NCI-H2081 treated with DMSO at 0.1 percent for 48 hours (cell line): ENCODE measurements around the gene DGAT2.

Experiments used
- DNase-seq: peaks from one replicate; lab custom pipeline; 2025; lab: John Stamatoyannopoulos, UW

DGAT2 gene

GRCh38 chr11:75801362-75802020 is 32.9 kb downstream of the DGAT2 start:
- DNase-seq, result no peak

GRCh38 chr11:75802021-75802912 is 33.7 kb downstream of the DGAT2 start:
- DNase-seq, result no peak

GRCh38 chr11:75802913-75803820 is 34.6 kb downstream of the DGAT2 start:
- no peak for DNase-seq

GRCh38 chr11:75809111-75809510 is 40.5 kb downstream of the DGAT2 start:
- no peak for DNase-seq

DNA sequence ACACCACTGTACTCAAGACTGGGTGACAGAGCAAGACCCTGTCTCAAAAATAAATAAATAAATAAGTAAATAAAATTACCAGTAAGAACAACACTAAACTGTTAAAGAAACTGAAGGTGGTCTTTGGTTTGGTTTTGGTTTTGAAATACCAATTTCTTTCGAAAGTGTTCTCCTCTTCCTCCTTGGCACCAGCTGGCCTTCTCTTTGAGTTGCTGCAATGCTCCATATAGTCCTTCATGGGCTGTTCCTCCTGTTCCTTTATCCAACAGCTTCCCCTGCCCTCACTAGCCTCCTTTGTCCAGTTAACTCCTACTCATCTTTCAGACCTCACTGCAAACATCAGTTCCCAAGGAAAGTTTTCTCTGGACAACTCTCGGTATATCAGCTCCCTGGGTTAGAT is 41.4 kb downstream of the DGAT2 start:
- no peak for DNase-seq

- DNase-seq, result no peak
Measured at GRCh38 chr11:75810637-75811390, 42.2 kb downstream of the DGAT2 start.

GRCh38 chr11:75811485-75811884 is 42.9 kb downstream of the DGAT2 start:
- DNase-seq, result no peak

- DNase-seq, result no peak
Measured at GRCh38 chr11:75812542-75813040, 44.0 kb downstream of the DGAT2 start.

DNA sequence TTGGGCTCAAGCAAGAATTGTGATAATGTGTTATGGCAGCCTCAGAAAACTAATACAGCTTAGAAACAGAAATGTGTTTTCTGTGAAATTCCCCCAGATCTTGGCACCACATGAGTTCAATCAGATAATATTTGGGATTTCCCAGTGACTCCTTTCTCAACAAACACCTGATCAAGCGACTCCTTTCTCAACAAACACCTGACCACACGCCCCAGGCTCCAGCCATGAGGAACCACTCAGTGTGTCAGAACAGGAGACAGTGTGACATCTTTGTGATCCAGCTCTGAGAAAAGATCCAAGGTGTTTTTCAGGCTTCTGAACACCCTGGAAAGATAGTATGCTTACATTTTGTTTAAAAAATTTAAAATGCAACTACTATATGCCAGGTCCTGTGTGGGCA is 44.5 kb downstream of the DGAT2 start:
- DNase-seq, result no peak

- no peak for DNase-seq
Measured at GRCh38 chr11:75813622-75814039, 45.1 kb downstream of the DGAT2 start.

- DNase-seq, result no peak
Measured at GRCh38 chr11:75814363-75814676, 45.7 kb downstream of the DGAT2 start.

- DNase-seq, result peak; percentile 92
Measured at GRCh38 chr11:75814677-75815344, 46.2 kb downstream of the DGAT2 start, which contains the start of gene UVRAG. TSS of gene UVRAG (plus strand) at chr11:75815210. CDS start at chr11:75815408, 198 bp downstream.

GRCh38 chr11:75815345-75816168 is 47.0 kb downstream of the DGAT2 start:
- no peak for DNase-seq

DNA sequence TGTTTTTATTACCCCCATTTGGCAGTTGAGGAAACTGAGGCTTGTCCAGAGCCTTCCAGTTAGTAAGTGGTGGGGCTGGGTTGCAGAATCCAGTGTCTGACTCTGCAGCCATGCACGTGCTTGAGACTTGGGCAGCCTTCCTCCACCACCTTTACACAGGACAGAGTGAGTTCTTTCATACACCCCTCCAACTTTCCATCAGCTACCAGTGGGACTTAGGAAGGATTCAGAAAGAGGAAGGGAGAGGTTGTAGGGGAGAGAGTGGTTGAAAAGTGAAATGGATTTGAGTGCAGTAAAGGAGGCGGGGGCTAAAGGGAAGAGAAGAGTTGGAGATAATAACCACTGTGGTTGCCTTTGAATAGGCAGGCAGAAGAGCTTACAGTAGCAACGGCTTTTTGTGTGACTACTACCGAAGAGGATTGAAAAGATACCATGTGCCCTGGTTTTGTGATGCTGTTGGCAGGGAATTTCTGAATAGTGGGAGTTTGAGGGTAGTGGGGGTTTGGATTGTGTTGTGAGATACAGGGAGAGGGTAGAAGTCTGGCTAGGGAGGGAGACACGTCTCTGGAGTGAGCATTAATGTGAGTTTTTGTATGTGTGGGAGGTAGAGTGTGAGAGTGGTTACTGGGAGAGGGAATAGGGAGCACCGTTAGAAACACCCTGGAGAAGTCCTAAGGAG is 48.1 kb downstream of the DGAT2 start:
- DNase-seq, result no peak

DNA sequence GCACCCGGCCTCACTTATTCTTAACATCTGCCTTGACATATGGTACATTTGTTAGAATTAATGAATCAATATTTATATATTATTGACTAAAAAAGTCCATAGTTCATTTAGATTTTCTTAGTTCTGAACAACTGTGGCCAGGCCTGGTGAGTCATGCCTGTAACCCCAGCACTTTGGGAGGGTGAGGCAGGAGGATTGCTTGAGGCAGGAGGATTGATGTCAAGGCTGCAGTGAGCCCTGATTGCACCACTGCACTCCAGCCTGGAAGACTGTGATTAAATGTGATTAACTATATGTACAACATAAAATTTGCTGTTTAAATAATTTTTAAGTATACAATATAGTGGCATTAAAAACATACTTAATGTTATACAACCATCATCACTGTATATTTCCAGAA is 52.1 kb downstream of the DGAT2 start:
- DNase-seq, result no peak

DNA sequence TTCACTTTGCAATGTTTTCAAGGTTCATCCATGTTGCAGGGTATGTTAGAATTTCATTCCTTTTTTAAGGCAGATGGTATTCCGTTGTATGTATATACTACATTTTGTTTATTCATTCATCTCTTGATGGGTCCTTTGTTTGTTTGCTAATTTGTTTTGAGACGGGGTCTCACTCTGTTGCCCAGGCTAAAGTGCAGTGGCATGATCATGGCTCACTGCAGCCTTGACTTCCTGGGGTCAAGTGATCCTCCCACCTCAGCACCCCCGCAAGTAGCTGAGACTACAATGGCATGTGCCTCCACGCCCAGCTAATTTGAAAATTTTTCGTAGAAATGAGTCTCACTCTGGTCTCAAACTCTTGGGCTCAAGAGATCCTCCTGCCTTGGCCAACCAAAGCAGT is 52.6 kb downstream of the DGAT2 start:
- DNase-seq, result no peak

DNA sequence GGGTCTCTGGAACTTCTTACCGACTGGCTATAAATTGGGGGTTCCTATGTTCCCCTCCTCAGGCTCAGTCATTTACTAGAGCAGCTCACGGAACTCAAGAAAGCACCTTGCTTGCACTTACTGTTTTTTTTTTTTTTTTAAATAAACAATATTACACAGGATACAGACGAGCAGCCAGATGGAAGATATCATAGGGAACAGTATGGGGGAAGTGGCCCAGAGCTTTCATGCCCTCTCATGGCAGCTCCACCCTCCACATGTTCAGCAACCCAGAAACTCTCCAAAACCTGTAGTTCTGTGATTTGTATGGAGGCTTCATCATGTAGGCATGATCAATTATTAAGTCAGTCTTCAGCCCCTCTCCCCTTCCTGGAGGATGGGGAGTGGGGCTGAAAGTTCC is 54.0 kb downstream of the DGAT2 start:
- DNase-seq, result no peak

DNA sequence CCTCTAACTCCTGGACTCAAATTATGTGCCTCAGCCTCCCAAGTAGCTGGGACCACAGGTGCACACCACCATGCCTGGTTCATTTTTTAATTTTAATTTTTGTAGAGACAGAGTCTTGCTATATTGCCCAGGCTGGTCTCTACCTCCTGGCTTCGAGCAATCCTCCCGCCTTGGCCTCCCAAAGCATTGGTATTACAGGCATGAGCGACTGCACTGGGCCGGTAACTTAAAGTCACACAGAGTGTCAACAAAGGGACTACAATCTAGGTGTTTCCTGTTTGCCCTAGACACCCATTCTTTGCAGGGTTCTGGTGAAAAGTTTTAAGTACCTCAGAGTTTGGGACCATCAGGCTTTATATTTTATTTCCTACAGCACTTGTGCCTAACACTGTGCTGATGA is 54.8 kb downstream of the DGAT2 start:
- no peak for DNase-seq

DNA sequence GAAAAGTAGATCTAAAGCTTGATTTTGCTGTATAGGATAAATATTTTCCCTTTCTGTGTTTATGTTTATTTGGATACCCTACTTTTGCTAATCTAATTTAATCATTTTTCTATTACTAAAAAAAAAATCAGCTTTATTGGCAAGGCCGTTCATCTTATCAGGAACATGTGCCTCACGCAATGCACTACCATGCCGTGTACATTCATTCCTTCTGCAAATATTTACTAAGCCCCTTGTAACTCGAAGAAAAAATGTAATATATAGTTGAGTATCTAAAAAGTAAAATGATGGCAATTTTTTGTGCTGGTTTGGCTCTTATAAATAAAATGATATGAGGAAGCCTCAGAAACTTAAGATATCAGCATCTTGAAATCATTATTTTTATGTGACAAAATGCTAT is 55.4 kb downstream of the DGAT2 start:
- DNase-seq, result no peak
